ENCODE measurements around the gene ACKR1.

- TF ChIP-seq POLR2A (IDR thresholded peaks at IDR 0.05) (no peak), CTCF (IDR thresholded peaks at IDR 0.05) (no peak)
Measured at GRCh38 chr1:159187033-159187432, 17.6 kb upstream of the ACKR1 start.
